Activated B cell treated with CpG ODN at 0.5 μM for 24 hours (primary cell): ENCODE results near the gene BPIFB3. TPM values are rescaled to one million over a fixed set of nuclear protein-coding genes. Genes with fewer than 3 reads are reported as not detected.

Experiments used
- ATAC-seq: fragments of 200-7000 bp; cut with Tn5 transposase; one replicate; pipeline ENCODE4 v1.10.0; 2021; ENCODE audit warnings: low read depth, mild to moderate bottlenecking, moderate library complexity
- CTCF ChIA-PET: fragments of 350-600 bp; sonication (Branson Sonifier 250); formaldehyde crosslinking; loops from one replicate; lab custom pipeline; 2021; ENCODE audit warnings: antibody characterized with exemption; lab: Charles Lee
- POLR2A ChIA-PET: fragments of 350-600 bp; sonication (Branson Sonifier 250); formaldehyde crosslinking; loops from one replicate; lab custom pipeline; 2021; ENCODE audit warnings: antibody characterized with exemption; lab: Charles Lee
- DNase-seq: peaks from one replicate; pipeline ENCODE4 v3.0.0; 2022
- H3K27ac Mint-ChIP-seq: one replicate; pipeline ENCODE4 v1.8.0; 2020; ENCODE audit warnings: mixed read lengths
- H3K27me3 Mint-ChIP-seq: one replicate; pipeline ENCODE4 v1.8.0; 2021; ENCODE audit warnings: mixed read lengths
- H3K36me3 Mint-ChIP-seq: one replicate; pipeline ENCODE4 v1.8.0; 2021; ENCODE audit warnings: low read depth, mixed read lengths
- H3K4me1 Mint-ChIP-seq: one replicate; pipeline ENCODE4 v1.8.0; 2021; ENCODE audit warnings: mixed read lengths
- H3K4me3 Mint-ChIP-seq: one replicate; pipeline ENCODE4 v1.8.0; 2020; ENCODE audit warnings: mild to moderate bottlenecking, mixed read lengths
- H3K9me3 Mint-ChIP-seq: one replicate; pipeline ENCODE4 v1.8.0; 2020; ENCODE audit warnings: mixed read lengths
- intact Hi-C: fragments of 100-400 bp; cut with micrococcal nuclease; formaldehyde crosslinking; loops from one replicate; pipeline ENCODE4 v1.15.1; 2024
- total RNA-seq: library from RNA; stranded (reverse); gene quantifications from 2 replicates; pipeline ENCODE4 v1.2.3, GENCODE V29; 2022
- TF ChIP-seq, protein P1 (sequence below): fragments of 200-600 bp; IDR thresholded peaks from one replicate; pipeline ENCODE4 v1.8.0; 2022; ENCODE audit warnings: antibody characterized with exemption, mild to moderate bottlenecking

BPIFB3 gene
- total RNA-seq, 1 donor from 2014 or later = not detected

DNA sequence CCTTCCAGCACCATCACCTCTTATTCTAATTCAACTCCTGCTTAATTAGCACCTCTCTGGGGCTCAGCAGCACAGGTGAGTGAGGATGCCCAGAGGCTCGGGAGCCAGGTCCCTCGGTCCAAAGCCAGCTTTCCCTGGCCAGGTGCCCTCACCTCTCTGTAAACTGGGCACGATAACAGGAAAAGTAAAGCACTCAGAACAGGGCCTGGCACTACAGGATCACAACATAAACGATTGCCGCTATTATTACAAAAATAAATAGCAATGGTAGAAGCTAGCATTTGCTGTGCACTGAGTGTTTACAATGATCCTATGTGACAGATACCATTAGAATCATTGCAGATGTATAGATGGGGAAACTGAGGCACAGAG, 43.6 kb upstream of the BPIFB3 start:
- ChIA-PET POLR2A (no interaction called here), CTCF (no interaction called here)
- no peaks in the 10 kb centered on the region for H3K4me1 Mint-ChIP-seq

DNA sequence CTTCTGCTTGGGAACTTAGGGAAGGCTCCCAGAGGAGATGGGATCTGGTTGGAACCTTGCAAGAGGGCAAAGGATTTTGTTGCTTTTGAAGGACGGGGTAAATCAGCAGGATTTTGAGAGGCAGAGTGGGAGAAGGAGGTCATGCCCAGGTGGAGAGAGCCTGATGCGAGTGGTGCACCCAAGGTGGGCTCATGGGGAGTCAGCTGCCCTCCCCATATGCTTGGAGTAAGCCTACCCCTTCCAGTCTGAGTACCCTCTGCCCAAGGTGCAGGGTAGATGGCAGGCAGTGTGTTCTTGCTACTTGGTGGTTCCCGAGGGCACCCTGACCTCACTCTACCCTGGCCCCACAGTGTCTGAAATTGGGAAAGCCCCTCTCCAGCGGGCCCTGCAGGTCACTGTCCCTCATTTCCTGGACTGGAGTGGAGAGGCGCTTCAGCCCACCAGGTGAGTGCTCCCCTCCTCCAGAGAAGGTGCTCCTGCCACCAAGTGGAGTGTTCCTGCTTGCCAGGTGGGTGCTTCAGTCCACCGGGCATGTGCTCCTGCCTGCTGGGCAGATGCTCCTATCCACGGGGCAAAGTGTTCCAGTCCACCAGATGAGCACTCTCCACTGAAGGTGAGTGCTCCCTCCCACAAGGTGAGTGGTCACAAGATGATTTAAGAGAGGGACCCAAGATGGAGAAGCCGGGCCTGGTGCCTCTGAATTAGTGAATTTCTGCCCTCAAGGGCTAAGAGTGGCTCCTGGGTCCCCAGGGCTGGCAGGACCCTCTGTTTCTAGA, 42.8 kb upstream of the BPIFB3 start:
- intact Hi-C loops = no loop called here
- Mint-ChIP-seq H3K27ac (no peak overlapping the region), H3K4me1 (no peaks in the 10 kb centered on the region), H3K36me3 (no peaks in the 10 kb centered on the region), H3K4me3 (no peak overlapping the region), H3K9me3 (no peaks in the 10 kb centered on the region), H3K27me3 (no peaks in the 10 kb centered on the region)
- POLR2A ChIA-PET = no interaction called here
- DNase-seq (no peak), ATAC-seq (no peak)
- TF ChIP-seq, protein P1, sequence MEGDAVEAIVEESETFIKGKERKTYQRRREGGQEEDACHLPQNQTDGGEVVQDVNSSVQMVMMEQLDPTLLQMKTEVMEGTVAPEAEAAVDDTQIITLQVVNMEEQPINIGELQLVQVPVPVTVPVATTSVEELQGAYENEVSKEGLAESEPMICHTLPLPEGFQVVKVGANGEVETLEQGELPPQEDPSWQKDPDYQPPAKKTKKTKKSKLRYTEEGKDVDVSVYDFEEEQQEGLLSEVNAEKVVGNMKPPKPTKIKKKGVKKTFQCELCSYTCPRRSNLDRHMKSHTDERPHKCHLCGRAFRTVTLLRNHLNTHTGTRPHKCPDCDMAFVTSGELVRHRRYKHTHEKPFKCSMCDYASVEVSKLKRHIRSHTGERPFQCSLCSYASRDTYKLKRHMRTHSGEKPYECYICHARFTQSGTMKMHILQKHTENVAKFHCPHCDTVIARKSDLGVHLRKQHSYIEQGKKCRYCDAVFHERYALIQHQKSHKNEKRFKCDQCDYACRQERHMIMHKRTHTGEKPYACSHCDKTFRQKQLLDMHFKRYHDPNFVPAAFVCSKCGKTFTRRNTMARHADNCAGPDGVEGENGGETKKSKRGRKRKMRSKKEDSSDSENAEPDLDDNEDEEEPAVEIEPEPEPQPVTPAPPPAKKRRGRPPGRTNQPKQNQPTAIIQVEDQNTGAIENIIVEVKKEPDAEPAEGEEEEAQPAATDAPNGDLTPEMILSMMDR = no peak
- CTCF ChIA-PET = no interaction called here

More for the DNA sequence above, 43.6 kb upstream of the BPIFB3 start:
- no peaks in the 10 kb centered on the region for H3K36me3 Mint-ChIP-seq
- H3K9me3 Mint-ChIP-seq = peaks cover 3% of the 10 kb centered on the region
- no peak overlapping the region for H3K27ac Mint-ChIP-seq
- H3K27me3 Mint-ChIP-seq = no peaks in the 10 kb centered on the region
- no peak for DNase-seq
- no peak for ATAC-seq
- intact Hi-C loops = no loop called here
- no peak overlapping the region for H3K4me3 Mint-ChIP-seq
- TF ChIP-seq, protein P1 = no peak

- H3K27me3 Mint-ChIP-seq = no peaks in the 10 kb centered on the region
- intact Hi-C loops = no loop called here
- ATAC-seq = no peak
- no peaks in the 10 kb centered on the region for H3K36me3 Mint-ChIP-seq
- no peaks in the 10 kb centered on the region for H3K9me3 Mint-ChIP-seq
- CTCF ChIA-PET = no interaction called here
- POLR2A ChIA-PET = no interaction called here
- no peak overlapping the region for H3K4me3 Mint-ChIP-seq
- TF ChIP-seq, protein P1 = no peak
- no peak for DNase-seq
- H3K4me1 Mint-ChIP-seq = no peaks in the 10 kb centered on the region
- no peak overlapping the region for H3K27ac Mint-ChIP-seq
Observed at GRCh38 chr20:33012327-33013189, 41.1 kb upstream of the BPIFB3 start.

- DNase-seq (no peak), ATAC-seq (no peak)
- Mint-ChIP-seq H3K27me3 (no peaks in the 10 kb centered on the region), H3K27ac (no peak overlapping the region), H3K4me3 (no peak overlapping the region), H3K4me1 (no peaks in the 10 kb centered on the region), H3K9me3 (no peaks in the 10 kb centered on the region), H3K36me3 (no peaks in the 10 kb centered on the region)
- POLR2A ChIA-PET = no interaction called here
- intact Hi-C loops = no loop called here
- CTCF ChIA-PET = no interaction called here
- TF ChIP-seq, protein P1 = no peak
Observed at GRCh38 chr20:33013701-33014326, 39.9 kb upstream of the BPIFB3 start.
